B cell (primary cell): ENCODE results near the gene FIGNL2. TPM values are rescaled to one million over a fixed set of nuclear protein-coding genes. Genes with fewer than 3 reads are reported as not detected.

Experiments used
- ATAC-seq: fragments of 200-7000 bp; cut with Tn5 transposase; one replicate; pipeline ENCODE4 v1.10.0; 2021; ENCODE audit warnings: low read depth, mild to moderate bottlenecking, moderate number of reproducible peaks, moderate library complexity
- CTCF ChIA-PET: fragments of 350-600 bp; sonication (Branson Sonifier 250); formaldehyde crosslinking; loops from one replicate; lab custom pipeline; 2021; ENCODE audit warnings: antibody characterized with exemption, inconsistent platforms; lab: Charles Lee
- POLR2A ChIA-PET: fragments of 350-600 bp; sonication (Branson Sonifier 250); formaldehyde crosslinking; loops from one replicate; lab custom pipeline; 2021; ENCODE audit warnings: antibody characterized with exemption; lab: Charles Lee
- DNase-seq: peaks from one replicate; pipeline ENCODE4 v3.0.0; 2013
- H2AFZ ChIP-seq: 2 replicates; pipeline ENCODE4 v1.6.1; 2012; ENCODE audit warnings: mild to moderate bottlenecking, low read depth, low read length; ENCODE audit not compliant: insufficient read depth, poor library complexity, severe bottlenecking
- H3K27ac ChIP-seq, 2 donors: 1 replicate in 1 of 2; 2 replicates in 1 of 2; pipeline ENCODE4 v1.5.1; 2012 to 2013; ENCODE audit warnings: low read length in 2 of 2, mild to moderate bottlenecking in 2 of 2, moderate library complexity in 1 of 2
- H3K27me3 ChIP-seq, 4 experiments: fragments of 200-600 bp in 1 of 4; sonication (generic) in 1 of 4; replicated peaks in 1 of 4; 1 replicate in 2 of 4; 2 replicates in 2 of 4; pipeline versions ENCODE4 v1.6.1 to v1.7.0; 2013 to 2016; ENCODE audit warnings: low read length in 3 of 4, mild to moderate bottlenecking in 2 of 4, mixed read lengths in 1 of 4, moderate library complexity in 1 of 4; ENCODE audit not compliant: insufficient read depth in 4 of 4, control insufficient read depth in 3 of 4; ENCODE audit errors: control extremely low read depth in 1 of 4
- H3K36me3 ChIP-seq, 2 experiments: replicated peaks in 1 of 2; 1 replicate in 1 of 2; 2 replicates in 1 of 2; pipeline versions ENCODE4 v1.6.1 to v1.7.1; 2013; ENCODE audit warnings: low read length in 1 of 2; ENCODE audit not compliant: insufficient read depth in 2 of 2, control insufficient read depth in 1 of 2; ENCODE audit errors: control extremely low read depth in 1 of 2, extremely low read depth in 1 of 2
- H3K4me1 ChIP-seq, 2 donors: fragments of 200-600 bp in 1 of 2; sonication (generic) in 1 of 2; 1 replicate in 1 of 2; 2 replicates in 1 of 2; pipeline versions ENCODE4 v1.5.1 to v1.6.1; 2013 to 2017; ENCODE audit warnings: low read length in 2 of 2; ENCODE audit not compliant: control insufficient read depth in 2 of 2, insufficient read depth in 2 of 2
- H3K4me2 ChIP-seq: replicated peaks from 2 replicates; pipeline ENCODE3; 2012; ENCODE audit warnings: mild to moderate bottlenecking, low read depth, low read length; ENCODE audit not compliant: poor library complexity, severe bottlenecking
- H3K4me3 ChIP-seq, 5 experiments: fragments of 200-600 bp in 1 of 5; sonication (generic) in 1 of 5; 1 replicate in 3 of 5; 2 replicates in 2 of 5; pipeline versions ENCODE4 v1.5.1 to v1.7.0; 2011 to 2016; ENCODE audit warnings: low read length in 4 of 5, mild to moderate bottlenecking in 4 of 5, low read depth in 2 of 5, control low read depth in 1 of 5, moderate library complexity in 1 of 5; ENCODE audit not compliant: insufficient read depth in 1 of 5; ENCODE audit errors: control extremely low read depth in 1 of 5, extremely low read depth in 1 of 5
- H3K79me2 ChIP-seq: fragments of 200-600 bp; sonication (generic); one replicate; pipeline ENCODE4 v1.6.0; 2016; ENCODE audit warnings: low read length; ENCODE audit not compliant: control insufficient read depth, insufficient read depth
- H3K9ac ChIP-seq: fragments of 200-600 bp; sonication (generic); 2 replicates; pipeline ENCODE4 v1.6.1; 2017; ENCODE audit warnings: mild to moderate bottlenecking, low read length, moderate library complexity
- H3K9me3 ChIP-seq, 3 donors: one replicate each; pipeline versions ENCODE4 v1.6.1 to v1.7.1; 2013; ENCODE audit warnings: low read length in 2 of 3; ENCODE audit not compliant: control insufficient read depth in 2 of 3, insufficient read depth in 1 of 3; ENCODE audit errors: control extremely low read depth in 1 of 3
- H4K20me1 ChIP-seq: 2 replicates; pipeline ENCODE4 v1.6.0; 2012; ENCODE audit warnings: mild to moderate bottlenecking, low read length; ENCODE audit not compliant: insufficient read depth, control insufficient read depth, poor library complexity, severe bottlenecking
- H3K27ac Mint-ChIP-seq: one replicate; pipeline ENCODE4 v1.8.0; 2021; ENCODE audit warnings: mixed read lengths
- H3K27me3 Mint-ChIP-seq: one replicate; pipeline ENCODE4 v1.8.0; 2021; ENCODE audit warnings: mixed read lengths
- H3K4me1 Mint-ChIP-seq: one replicate; pipeline ENCODE4 v1.8.0; 2021; ENCODE audit warnings: mixed read lengths
- H3K4me3 Mint-ChIP-seq: one replicate; pipeline ENCODE4 v1.8.0; 2021; ENCODE audit warnings: mixed read lengths
- H3K9me3 Mint-ChIP-seq: one replicate; pipeline ENCODE4 v1.8.0; 2022; ENCODE audit warnings: mixed read lengths; ENCODE audit not compliant: insufficient read depth
- EZH2 ChIP-seq: IDR thresholded peaks from 2 replicates; pipeline ENCODE4 v1.6.1; 2012; ENCODE audit warnings: borderline replicate concordance, low read depth, mild to moderate bottlenecking, moderate library complexity, low read length; ENCODE audit not compliant: insufficient read depth, poor library complexity, severe bottlenecking
- WGBS: methylation state at CpG from one replicate; pipeline ENCODE4 v1.1.5; 2013; ENCODE audit warnings: missing lambda C conversion rate; ENCODE audit not compliant: insufficient coverage; 5-methylcytosine and 5-hydroxymethylcytosine counted together
- intact Hi-C: fragments of 100-400 bp; cut with micrococcal nuclease; formaldehyde crosslinking; loops from one replicate; pipeline ENCODE4 v1.10.0; 2022
- polyA plus RNA-seq: library from polyadenylated mRNA; depleted of rRNA; stranded (reverse); fragments of >200 nt; gene quantifications from 2 replicates; pipeline ENCODE4 v1.2.3, GENCODE V29; 2012
- total RNA-seq, 2 donors: library from RNA; stranded (reverse); fragments of 120-200 nt in 1 of 2; gene quantifications; 1 replicate in 1 of 2; 2 replicates in 1 of 2; pipeline versions ENCODE4 v1.2.3 to v1.2.4, GENCODE V29; 2013 to 2022
- TF ChIP-seq, protein P1 (sequence below): fragments of 200-600 bp; IDR thresholded peaks from one replicate; pipeline ENCODE4 v1.8.0; 2022; ENCODE audit warnings: antibody characterized with exemption, mild to moderate bottlenecking

The FIGNL2 gene
- total and polyA plus RNA-seq, 2 donors (not counting 1 experiment from before 2014, with no cell fraction given), result 0.16 to 0.79 TPM

DNA sequence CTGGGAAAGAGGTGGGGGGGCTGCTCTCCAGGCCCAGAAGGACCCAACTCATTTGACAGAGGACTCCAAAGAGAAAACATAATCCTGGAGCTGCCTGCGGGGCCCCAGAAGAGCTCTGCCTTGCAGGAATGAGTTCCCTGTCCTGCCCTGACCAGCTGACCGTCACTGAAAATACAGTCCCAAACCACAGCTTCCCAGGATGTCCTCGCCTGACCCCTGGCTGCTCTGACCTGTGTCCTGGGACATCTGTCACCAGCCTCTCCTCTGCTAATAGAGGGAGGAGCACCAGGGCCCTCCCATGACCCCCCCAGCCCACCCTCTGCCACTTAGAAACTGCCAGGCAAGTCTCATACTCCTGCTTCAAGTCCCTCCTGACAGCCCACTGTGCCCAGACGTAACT, 9.8 kb downstream of the FIGNL2 start:
- ChIA-PET CTCF (no interaction called here), POLR2A (no interaction called here)
- Histone ChIP-seq H3K9me3 (peaks cover 0 to 7% (median 0%) of the 10 kb centered on the region in 3 donors), H3K4me2 (no peak overlapping the region), H3K9ac (no peak overlapping the region), H3K36me3 (no peaks in the 10 kb centered on the region), H3K27me3 (peaks cover 0 to 45% (median 7%) of the 10 kb centered on the region in 4 experiments), H3K27ac (no peak overlapping the region), H3K4me1 (no peaks in the 10 kb centered on the region), H4K20me1 (no peaks in the 10 kb centered on the region), H2AFZ (no peak overlapping the region), H3K4me3 (no peak overlapping the region), H3K79me2 (no peaks in the 10 kb centered on the region)
- TF ChIP-seq EZH2, result no peak
- intact Hi-C loops, result no loop called here
- Mint-ChIP-seq H3K27me3 (peaks cover 50% of the 10 kb centered on the region), H3K4me1 (no peaks in the 10 kb centered on the region), H3K27ac (no peak overlapping the region), H3K9me3 (no peaks in the 10 kb centered on the region), H3K4me3 (no peak overlapping the region)
- ATAC-seq, result no peak
- 78% methylated on average over 3 of the region's 4 CpGs for WGBS
- DNase-seq, result no peak

DNA sequence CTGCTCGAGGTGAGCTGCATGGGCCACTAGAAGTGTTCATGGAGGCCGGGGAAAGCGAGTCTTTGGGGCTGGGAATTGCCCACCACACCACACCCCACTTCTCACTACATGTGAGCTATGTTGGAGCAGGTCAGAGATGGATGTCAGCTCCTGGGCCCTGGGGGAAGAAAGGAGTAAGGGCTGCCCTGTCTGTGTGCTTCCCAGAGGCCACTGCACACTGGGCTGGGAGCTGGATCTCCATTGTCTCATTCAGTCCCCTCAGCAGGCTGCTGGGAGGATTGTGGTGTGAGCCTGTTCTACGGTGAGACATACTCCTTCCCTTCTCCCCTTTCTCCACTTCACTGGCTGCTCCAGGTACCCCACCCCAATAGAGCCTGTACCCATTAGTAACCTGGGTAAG, 10.5 kb downstream of the FIGNL2 start:
- Mint-ChIP-seq H3K27me3 (peaks cover 53% of the 10 kb centered on the region), H3K4me1 (peaks cover 4% of the 10 kb centered on the region), H3K9me3 (no peaks in the 10 kb centered on the region), H3K27ac (no peak overlapping the region), H3K4me3 (no peak overlapping the region)
- CTCF ChIA-PET, result no interaction called here
- Histone ChIP-seq H3K79me2 (no peaks in the 10 kb centered on the region), H3K9ac (no peak overlapping the region), H3K4me1 (peaks cover under 1 to 1% of the 10 kb centered on the region in 2 donors), H3K27me3 (peaks cover 0 to 51% (median 8%) of the 10 kb centered on the region in 4 experiments), H3K9me3 (peaks cover 0 to 9% (median 0%) of the 10 kb centered on the region in 3 donors), H3K4me2 (no peak overlapping the region), H4K20me1 (no peaks in the 10 kb centered on the region), H3K36me3 (no peaks in the 10 kb centered on the region), H3K27ac (no peak overlapping the region), H2AFZ (no peak overlapping the region), H3K4me3 (no peak overlapping the region)
- DNase-seq, result no peak
- POLR2A ChIA-PET, result no interaction called here
- no peak for ATAC-seq
- WGBS, result no CpG with 5 or more reads among the region's 4 CpGs
- intact Hi-C loops, result no loop called here
- no peak for TF ChIP-seq EZH2
- TF ChIP-seq, protein P1, sequence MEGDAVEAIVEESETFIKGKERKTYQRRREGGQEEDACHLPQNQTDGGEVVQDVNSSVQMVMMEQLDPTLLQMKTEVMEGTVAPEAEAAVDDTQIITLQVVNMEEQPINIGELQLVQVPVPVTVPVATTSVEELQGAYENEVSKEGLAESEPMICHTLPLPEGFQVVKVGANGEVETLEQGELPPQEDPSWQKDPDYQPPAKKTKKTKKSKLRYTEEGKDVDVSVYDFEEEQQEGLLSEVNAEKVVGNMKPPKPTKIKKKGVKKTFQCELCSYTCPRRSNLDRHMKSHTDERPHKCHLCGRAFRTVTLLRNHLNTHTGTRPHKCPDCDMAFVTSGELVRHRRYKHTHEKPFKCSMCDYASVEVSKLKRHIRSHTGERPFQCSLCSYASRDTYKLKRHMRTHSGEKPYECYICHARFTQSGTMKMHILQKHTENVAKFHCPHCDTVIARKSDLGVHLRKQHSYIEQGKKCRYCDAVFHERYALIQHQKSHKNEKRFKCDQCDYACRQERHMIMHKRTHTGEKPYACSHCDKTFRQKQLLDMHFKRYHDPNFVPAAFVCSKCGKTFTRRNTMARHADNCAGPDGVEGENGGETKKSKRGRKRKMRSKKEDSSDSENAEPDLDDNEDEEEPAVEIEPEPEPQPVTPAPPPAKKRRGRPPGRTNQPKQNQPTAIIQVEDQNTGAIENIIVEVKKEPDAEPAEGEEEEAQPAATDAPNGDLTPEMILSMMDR, result no peak
